ENCODE data around the gene IER2. TPM values are rescaled to one million over a fixed set of nuclear protein-coding genes. Genes with fewer than 3 reads are reported as not detected.

The IER2 gene
- total RNA-seq, 4 donors from 2014 or later = 14.5 to 52.6 (median 20.2) TPM

- no peak for TF ChIP-seq CTCF (IDR thresholded peaks at IDR 0.05; ENCODE audit: low read depth)
Observed at GRCh38 chr19:13116282-13117175, 33.7 kb upstream of the IER2 start, which contains the start of gene TRMT1. Gene TRMT1 (minus strand): TSS chr19:13116740. CDS start chr19:13116399, 341 bp downstream.

GRCh38 chr19:13117176-13117771 is 32.9 kb upstream of the IER2 start:
- TF ChIP-seq CTCF (IDR thresholded peaks at IDR 0.05; ENCODE audit: low read depth) = no peak

GRCh38 chr19:13117772-13118423 is 32.3 kb upstream of the IER2 start, which contains the start of gene NACC1:
Gene NACC1 (plus strand): TSS chr19:13118264. CDS start chr19:13135208, 16,944 bp downstream.
- TF ChIP-seq CTCF (IDR thresholded peaks at IDR 0.05; ENCODE audit: low read depth) = no peak

- no peak for TF ChIP-seq CTCF (IDR thresholded peaks at IDR 0.05; ENCODE audit: low read depth)
Observed at GRCh38 chr19:13118424-13119193, 31.6 kb upstream of the IER2 start.

- no peak for TF ChIP-seq CTCF (IDR thresholded peaks at IDR 0.05; ENCODE audit: low read depth)
Observed at GRCh38 chr19:13119627-13120026, 30.6 kb upstream of the IER2 start.

- no peak for TF ChIP-seq CTCF (IDR thresholded peaks at IDR 0.05; ENCODE audit: low read depth)
Observed at GRCh38 chr19:13120031-13120430, 30.2 kb upstream of the IER2 start.

Data from subcutaneous adipose tissue (tissue), 4 donors.